ENCODE data around the gene PLSCR4.

- TF ChIP-seq CTCF (IDR thresholded peaks at IDR 0.05) = no peak
- TF ChIP-seq POLR2A (IDR thresholded peaks at IDR 0.05) = no peak
- TF ChIP-seq EP300 (IDR thresholded peaks at IDR 0.05) = no peak
Measured at GRCh38 chr3:146178006-146178689, 72.8 kb downstream of the PLSCR4 start.
